ENCODE measurements around the gene PDCD5.
A peak's percentile ranks its signal among the peaks of the same experiment; 100 is the strongest.
"Not testable (repeated sequence)": the region's sequence is repeated elsewhere in the genome, so short reads cannot be mapped to it uniquely, and the experiment has no call there.

Gene PDCD5

GRCh38 chr19:32580901-32581704 is at the start of gene PDCD5:
Gene PDCD5, plus strand, starts transcription at chr19:32581190. Its CDS starts 72 bp downstream, at chr19:32581262.
- DNase-seq, result peak; percentile 94

GRCh38 chr19:32532233-32532632 is 48.8 kb upstream of the PDCD5 start:
- DNase-seq, result no peak

GRCh38 chr19:32537580-32537979 is 43.4 kb upstream of the PDCD5 start:
- peak; percentile 90 for DNase-seq

GRCh38 chr19:32539240-32539916 is 41.6 kb upstream of the PDCD5 start:
- no peak for DNase-seq

GRCh38 chr19:32540621-32541020 is 40.4 kb upstream of the PDCD5 start:
- no peak for DNase-seq

- DNase-seq, result not testable (repeated sequence)
Observed at GRCh38 chr19:32541376-32541775, 39.6 kb upstream of the PDCD5 start.

GRCh38 chr19:32542477-32543108 is 38.4 kb upstream of the PDCD5 start:
- DNase-seq, result no peak

GRCh38 chr19:32543115-32543900 is 37.7 kb upstream of the PDCD5 start:
- no peak for DNase-seq

GRCh38 chr19:32544917-32545316 is 36.1 kb upstream of the PDCD5 start:
- no peak for DNase-seq

GRCh38 chr19:32550666-32551065 is 30.3 kb upstream of the PDCD5 start:
- DNase-seq, result peak; percentile 3

- no peak for DNase-seq
Observed at GRCh38 chr19:32555786-32556185, 25.2 kb upstream of the PDCD5 start.

- DNase-seq, result no peak
Observed at GRCh38 chr19:32558607-32559228, 22.3 kb upstream of the PDCD5 start.

- no peak for DNase-seq
Observed at GRCh38 chr19:32563761-32564160, 17.2 kb upstream of the PDCD5 start.

GRCh38 chr19:32566246-32566830 is 14.7 kb upstream of the PDCD5 start:
- no peak for DNase-seq

- no peak for DNase-seq
Observed at GRCh38 chr19:32567486-32567885, 13.5 kb upstream of the PDCD5 start.

GRCh38 chr19:32570081-32570785 is 10.8 kb upstream of the PDCD5 start:
- DNase-seq, result peak; percentile 46

GRCh38 chr19:32571471-32572075 is 9.4 kb upstream of the PDCD5 start:
- DNase-seq, result not testable (repeated sequence)

GRCh38 chr19:32572700-32573491 is 8.1 kb upstream of the PDCD5 start:
- not testable (repeated sequence) for DNase-seq

- DNase-seq, result no peak
Observed at GRCh38 chr19:32573492-32573794, 7.5 kb upstream of the PDCD5 start.

- no peak for DNase-seq
Observed at GRCh38 chr19:32576790-32577189, 4.2 kb upstream of the PDCD5 start.

Measured in COR-L47 (cell line).